Karpas-422 (cell line): ENCODE data around the gene CHN2. TPM values are rescaled to one million over a fixed set of nuclear protein-coding genes. Genes with fewer than 3 reads are reported as not detected.

Experiments
- DNase-seq: peaks from one replicate; pipeline ENCODE4 v3.0.0-alpha.2; 2015
- H2AFZ ChIP-seq: fragments of 200-600 bp; sonication (generic); 2 replicates; pipeline ENCODE4 v1.6.1; 2014; ENCODE audit warnings: antibody characterized with exemption, low read length, mixed read lengths
- H3K27ac ChIP-seq: fragments of 200-600 bp; sonication (generic); 2 replicates; pipeline ENCODE4 v1.5.1; 2014; ENCODE audit warnings: mild to moderate bottlenecking, low read length, moderate library complexity
- H3K27me3 ChIP-seq: fragments of 200-600 bp; sonication (generic); 2 replicates; pipeline ENCODE4 v1.6.1; 2014; ENCODE audit warnings: low read length, mixed read lengths
- H3K36me3 ChIP-seq: fragments of 200-600 bp; sonication (generic); 2 replicates; pipeline ENCODE4 v1.6.1; 2014; ENCODE audit warnings: low read length, mixed read lengths; ENCODE audit not compliant: insufficient read depth
- H3K4me1 ChIP-seq: fragments of 200-600 bp; sonication (generic); 2 replicates; pipeline ENCODE4 v1.6.1; 2014; ENCODE audit warnings: mild to moderate bottlenecking, low read length, mixed read lengths
- H3K4me2 ChIP-seq: fragments of 200-600 bp; sonication (generic); 2 replicates; pipeline ENCODE4 v1.6.1; 2014; ENCODE audit warnings: low read length, low read depth, mild to moderate bottlenecking; ENCODE audit not compliant: poor library complexity, severe bottlenecking
- H3K4me3 ChIP-seq: fragments of 200-600 bp; sonication (generic); 2 replicates; pipeline ENCODE4 v1.5.1; 2014; ENCODE audit warnings: mild to moderate bottlenecking, antibody characterized with exemption, low read length, mixed read lengths
- H3K79me2 ChIP-seq: fragments of 200-600 bp; sonication (generic); 2 replicates; pipeline ENCODE4 v1.6.1; 2014; ENCODE audit warnings: mild to moderate bottlenecking, low read length, mixed read lengths
- H3K9ac ChIP-seq: fragments of 200-600 bp; sonication (generic); 2 replicates; pipeline ENCODE4 v1.6.0; 2014; ENCODE audit warnings: low read length
- H3K9me2 ChIP-seq: fragments of 200-600 bp; sonication (generic), shearing (Covaris generic); replicated peaks from 2 replicates; pipeline ENCODE4 v1.6.0; 2014; ENCODE audit warnings: mild to moderate bottlenecking, low read length, moderate library complexity; ENCODE audit not compliant: insufficient read depth
- H3K9me3 ChIP-seq: fragments of 300-700, 200-600 bp; sonication (generic); 2 replicates; pipeline ENCODE4 v1.6.1; 2014; ENCODE audit warnings: low read length, mixed read lengths
- H4K20me1 ChIP-seq: fragments of 200-600 bp; sonication (generic); 2 replicates; pipeline ENCODE4 v1.6.1; 2014; ENCODE audit warnings: mild to moderate bottlenecking, antibody characterized with exemption, low read length, low read depth; ENCODE audit not compliant: insufficient read depth
- total RNA-seq: library from RNA; depleted of rRNA; stranded (reverse); fragments of >200 nt; shearing (Covaris generic); gene quantifications from 2 replicates; pipeline ENCODE4 v1.2.3, GENCODE V29; 2014; ENCODE audit warnings: low replicate concordance

CHN2 gene
- total RNA-seq, 1 experiment from 2014 or later: 9.1 TPM

- H3K79me2 ChIP-seq: no peaks in the 10 kb centered on the region
- H3K27me3 ChIP-seq: no peaks in the 10 kb centered on the region
- no peaks in the 10 kb centered on the region for H3K9me3 ChIP-seq
- peaks cover 93% of the 10 kb centered on the region for H3K4me1 ChIP-seq
- no peaks in the 10 kb centered on the region for H4K20me1 ChIP-seq
- no peaks in the 10 kb centered on the region for H3K36me3 ChIP-seq
- H3K9me2 ChIP-seq: no peaks in the 10 kb centered on the region
- peak; percentile 60 for DNase-seq
- 0 out of 2 replicates have a peak overlapping the region, but pooled peaks have one; percentile 22 for H3K4me3 ChIP-seq
- H2AFZ ChIP-seq: no peak overlapping the region
- peak overlapping the region; percentile 99 for H3K27ac ChIP-seq
- peak overlapping the region; percentile 69 for H3K9ac ChIP-seq
- H3K4me2 ChIP-seq: peak overlapping the region; percentile 61
These were observed 87.4 kb downstream of the CHN2 start for GRCh38 chr7:29281782-29282541.

- Histone ChIP-seq H3K27ac (peak overlapping the region; percentile 99), H3K9me2 (no peaks in the 10 kb centered on the region), H3K79me2 (no peaks in the 10 kb centered on the region), H2AFZ (peak overlapping the region; percentile 25; the same call in 1 of the 2 replicates), H3K27me3 (no peaks in the 10 kb centered on the region), H3K9ac (peak overlapping the region; percentile 69), H4K20me1 (no peaks in the 10 kb centered on the region), H3K36me3 (no peaks in the 10 kb centered on the region), H3K4me1 (peaks cover 93% of the 10 kb centered on the region), H3K9me3 (no peaks in the 10 kb centered on the region), H3K4me2 (peak overlapping the region; percentile 61), H3K4me3 (peak overlapping the region; percentile 25; the same call in 1 of the 2 replicates)
- DNase-seq: peak; percentile 82
These were observed 88.3 kb downstream of the CHN2 start for GRCh38 chr7:29282819-29283414.

- peak overlapping the region; percentile 99 for H3K27ac ChIP-seq
- no peak for DNase-seq
- H2AFZ ChIP-seq: peak overlapping the region; percentile 12; the same call in 1 of the 2 replicates
- peak overlapping the region; percentile 46 for H3K4me2 ChIP-seq
- peak overlapping the region; percentile 60 for H3K9ac ChIP-seq
- H3K4me3 ChIP-seq: peak overlapping the region; percentile 22; the same call in 1 of the 2 replicates
- no peaks in the 10 kb centered on the region for H3K9me3 ChIP-seq
- H3K9me2 ChIP-seq: no peaks in the 10 kb centered on the region
- H3K27me3 ChIP-seq: no peaks in the 10 kb centered on the region
- no peaks in the 10 kb centered on the region for H3K36me3 ChIP-seq
- no peaks in the 10 kb centered on the region for H3K79me2 ChIP-seq
- H4K20me1 ChIP-seq: no peaks in the 10 kb centered on the region
- peaks cover 93% of the 10 kb centered on the region for H3K4me1 ChIP-seq
These were observed 90.3 kb downstream of the CHN2 start for GRCh38 chr7:29284696-29285443.

GRCh38 chr7:29285444-29285793 lies 90.8 kb downstream of the CHN2 start:
- Histone ChIP-seq H3K79me2 (no peaks in the 10 kb centered on the region), H3K9ac (peak overlapping the region; percentile 60), H3K9me2 (no peaks in the 10 kb centered on the region), H3K4me1 (peaks cover 97% of the 10 kb centered on the region), H3K4me2 (peak overlapping the region; percentile 46), H4K20me1 (no peaks in the 10 kb centered on the region), H3K4me3 (peak overlapping the region; percentile 22; the same call in 1 of the 2 replicates), H3K9me3 (no peaks in the 10 kb centered on the region), H3K27ac (peak overlapping the region; percentile 99), H3K27me3 (no peaks in the 10 kb centered on the region), H3K36me3 (no peaks in the 10 kb centered on the region), H2AFZ (no peak overlapping the region)
- peak; percentile 81 for DNase-seq

GRCh38 chr7:29285861-29286260 lies 91.3 kb downstream of the CHN2 start:
- Histone ChIP-seq H3K9ac (peak overlapping the region; percentile 60), H2AFZ (no peak overlapping the region), H3K9me2 (no peaks in the 10 kb centered on the region), H3K36me3 (no peaks in the 10 kb centered on the region), H3K9me3 (no peaks in the 10 kb centered on the region), H3K4me1 (peaks cover 98% of the 10 kb centered on the region), H3K27ac (peak overlapping the region; percentile 99), H3K4me2 (peak overlapping the region; percentile 46), H4K20me1 (no peaks in the 10 kb centered on the region), H3K79me2 (no peaks in the 10 kb centered on the region), H3K4me3 (no peak overlapping the region; the same call in 1 of the 2 replicates), H3K27me3 (no peaks in the 10 kb centered on the region)
- no peak for DNase-seq

GRCh38 chr7:29287366-29287765 lies 92.8 kb downstream of the CHN2 start:
- Histone ChIP-seq H3K79me2 (no peaks in the 10 kb centered on the region), H3K27ac (peak overlapping the region; percentile 99), H3K9me2 (no peaks in the 10 kb centered on the region), H2AFZ (no peak overlapping the region), H3K27me3 (no peaks in the 10 kb centered on the region), H3K4me2 (peak overlapping the region; percentile 82), H4K20me1 (no peaks in the 10 kb centered on the region), H3K9ac (peak overlapping the region; percentile 54), H3K36me3 (no peaks in the 10 kb centered on the region), H3K4me1 (peaks cover 98% of the 10 kb centered on the region), H3K4me3 (no peak overlapping the region), H3K9me3 (no peaks in the 10 kb centered on the region)
- DNase-seq: no peak

- H3K9me3 ChIP-seq: no peaks in the 10 kb centered on the region
- no peak for DNase-seq
- H3K9me2 ChIP-seq: no peaks in the 10 kb centered on the region
- H3K4me3 ChIP-seq: peak overlapping the region; percentile 63
- H3K27ac ChIP-seq: peak overlapping the region; percentile 99
- H3K4me2 ChIP-seq: peak overlapping the region; percentile 82
- H4K20me1 ChIP-seq: no peaks in the 10 kb centered on the region
- peaks cover 98% of the 10 kb centered on the region for H3K4me1 ChIP-seq
- H2AFZ ChIP-seq: no peak overlapping the region
- no peaks in the 10 kb centered on the region for H3K36me3 ChIP-seq
- peak overlapping the region; percentile 88 for H3K9ac ChIP-seq
- no peaks in the 10 kb centered on the region for H3K79me2 ChIP-seq
- H3K27me3 ChIP-seq: no peaks in the 10 kb centered on the region
These were observed 93.9 kb downstream of the CHN2 start for GRCh38 chr7:29288181-29289091.
